ENCODE data around the gene PGAP6.
"Not testable (repeated sequence)": the region's sequence is repeated elsewhere in the genome, so short reads cannot be mapped to it uniquely, and the experiment has no call there.

The PGAP6 gene

GRCh38 chr16:364595-365491 is 16.9 kb downstream of the PGAP6 start:
- CTCF ChIA-PET = interaction anchor here (0.6 kb wide), 1 partner anchor 294 kb away, joined by 4 read pairs; no protein-coding TSS in a partner anchor
- TF ChIP-seq ZNF384 (IDR thresholded peaks at IDR 0.05) = no peak
- TF ChIP-seq FOXA1 (IDR thresholded peaks at IDR 0.05) = no peak
- TF ChIP-seq BHLHE40 (IDR thresholded peaks at IDR 0.05; ENCODE audit: borderline replicate concordance) = no peak
- no peak for TF ChIP-seq SP1 (IDR thresholded peaks at IDR 0.05)
- no peak for TF ChIP-seq TARDBP (IDR thresholded peaks at IDR 0.05)
- TF ChIP-seq NFRKB (IDR thresholded peaks at IDR 0.05) = no peak
- TF ChIP-seq ARNT (IDR thresholded peaks at IDR 0.05) = no peak
- no peak for TF ChIP-seq ELF4 (IDR thresholded peaks at IDR 0.05)
- TF ChIP-seq HDGF (IDR thresholded peaks at IDR 0.05; ENCODE audit: borderline replicate concordance) = no peak
- TF ChIP-seq CTBP1 (IDR thresholded peaks at IDR 0.05; ENCODE audit: borderline replicate concordance) = no peak
- TF ChIP-seq PKNOX1 (IDR thresholded peaks at IDR 0.05) = no peak
- no peak for TF ChIP-seq SUZ12 (IDR thresholded peaks at IDR 0.05)
- TF ChIP-seq FOXK2 (IDR thresholded peaks at IDR 0.05) = no peak
- TF ChIP-seq FOXM1 (IDR thresholded peaks at IDR 0.05; ENCODE audit: borderline replicate concordance) = no peak
- no peak for TF ChIP-seq LEF1 (IDR thresholded peaks at IDR 0.05; ENCODE audit: borderline replicate concordance)
- no peak for TF ChIP-seq L3MBTL2 (conservative IDR thresholded peaks at IDR 0.05)

GRCh38 chr16:363766-364490 is 17.9 kb downstream of the PGAP6 start:
- ChIA-PET CTCF (no interaction called here), POLR2A (no interaction called here)
- DNase-seq (ENCODE audit: extremely low spot score) = no peak
- TF ChIP-seq NFRKB (IDR thresholded peaks at IDR 0.05) (no peak), SUZ12 (IDR thresholded peaks at IDR 0.05) (no peak), BHLHE40 (IDR thresholded peaks at IDR 0.05; ENCODE audit: borderline replicate concordance) (no peak), ZNF384 (IDR thresholded peaks at IDR 0.05) (no peak), CTBP1 (IDR thresholded peaks at IDR 0.05; ENCODE audit: borderline replicate concordance) (no peak), PKNOX1 (IDR thresholded peaks at IDR 0.05) (no peak), SP1 (IDR thresholded peaks at IDR 0.05) (no peak), FOXM1 (IDR thresholded peaks at IDR 0.05; ENCODE audit: borderline replicate concordance) (no peak)

More at GRCh38 chr16:364595-365491, 16.9 kb downstream of the PGAP6 start:
- no peak for DNase-seq (ENCODE audit: extremely low spot score)
- POLR2A ChIA-PET = no interaction called here

- no peak for DNase-seq (ENCODE audit: extremely low spot score)
- POLR2A ChIA-PET = no interaction called here
- CTCF ChIA-PET = interaction anchor here (0.9 to 1.0 kb wide), 2 partner anchors 128 to 259 kb away, joined by 3 read pairs; no protein-coding TSS in a partner anchor
- TF ChIP-seq ELF4 (IDR thresholded peaks at IDR 0.05) (no peak), LEF1 (IDR thresholded peaks at IDR 0.05; ENCODE audit: borderline replicate concordance) (no peak), SP1 (IDR thresholded peaks at IDR 0.05) (no peak), SUZ12 (IDR thresholded peaks at IDR 0.05) (no peak), ZNF384 (IDR thresholded peaks at IDR 0.05) (no peak), ARNT (IDR thresholded peaks at IDR 0.05) (no peak), NFRKB (IDR thresholded peaks at IDR 0.05) (no peak), FOXK2 (IDR thresholded peaks at IDR 0.05) (no peak), CTBP1 (IDR thresholded peaks at IDR 0.05; ENCODE audit: borderline replicate concordance) (no peak), HDGF (IDR thresholded peaks at IDR 0.05; ENCODE audit: borderline replicate concordance) (no peak), PKNOX1 (IDR thresholded peaks at IDR 0.05) (no peak)
These were observed 18.5 kb downstream of the PGAP6 start for GRCh38 chr16:363110-363765.

GRCh38 chr16:362702-362999 is 19.1 kb downstream of the PGAP6 start:
- CTCF ChIA-PET = interaction anchor here (0.6 to 2.0 kb wide), 7 partner anchors 12 to 297 kb away, joined by 3 to 15 read pairs (median 3); no protein-coding TSS in a partner anchor
- DNase-seq (ENCODE audit: extremely low spot score); POLR2A ChIA-PET: not testable (repeated sequence)

- POLR2A ChIA-PET = interaction anchor here (0.9 kb wide), 1 partner anchor 134 kb away, joined by 3 read pairs; no protein-coding TSS in a partner anchor
These were observed 19.7 kb downstream of the PGAP6 start for GRCh38 chr16:361872-362701.

More at GRCh38 chr16:361872-362701, 19.7 kb downstream of the PGAP6 start:
- peak; percentile 69 for DNase-seq (ENCODE audit: extremely low spot score)
- CTCF ChIA-PET = interaction anchor here (0.6 to 2.0 kb wide), 9 partner anchors 8 to 296 kb away, joined by 3 to 15 read pairs (median 3); partner anchors contain the start of gene MRPL28
- TF ChIP-seq TARDBP (IDR thresholded peaks at IDR 0.05) (no peak), BHLHE40 (IDR thresholded peaks at IDR 0.05; ENCODE audit: borderline replicate concordance) (no peak), SP1 (IDR thresholded peaks at IDR 0.05) (no peak), CTBP1 (IDR thresholded peaks at IDR 0.05; ENCODE audit: borderline replicate concordance) (no peak), HDGF (IDR thresholded peaks at IDR 0.05; ENCODE audit: borderline replicate concordance) (no peak), FOXM1 (IDR thresholded peaks at IDR 0.05; ENCODE audit: borderline replicate concordance) (no peak), ARNT (IDR thresholded peaks at IDR 0.05) (no peak), PKNOX1 (IDR thresholded peaks at IDR 0.05) (no peak), L3MBTL2 (conservative IDR thresholded peaks at IDR 0.05) (no peak), ZNF384 (IDR thresholded peaks at IDR 0.05) (no peak), FOXA1 (IDR thresholded peaks at IDR 0.05) (no peak), ELF4 (IDR thresholded peaks at IDR 0.05) (no peak), NFRKB (IDR thresholded peaks at IDR 0.05) (no peak), FOXK2 (IDR thresholded peaks at IDR 0.05) (no peak)
